ENCODE data around the gene PPARA. TPM values are rescaled to one million over a fixed set of nuclear protein-coding genes. Genes with fewer than 3 reads are reported as not detected.

The PPARA gene
- total and polyA plus RNA-seq, 2 donors (not counting 1 experiment from before 2014, with no cell fraction given): 4.1 to 29.8 TPM

GRCh38 chr22:46127556-46127955, 22.8 kb upstream of the PPARA start:
- Histone ChIP-seq H3K27me3 (replicated peaks in 1 of 4; ENCODE audit: control extremely low read depth in 1 of 4, control insufficient read depth in 3 of 4, insufficient read depth in 4 of 4, low read length in 3 of 4) (no peaks in the 10 kb centered on the region), H3K36me3 (replicated peaks in 1 of 2; ENCODE audit: control extremely low read depth in 1 of 2, control insufficient read depth in 1 of 2, extremely low read depth in 1 of 2, insufficient read depth in 2 of 2, low read length in 1 of 2) (no peaks in the 10 kb centered on the region), H2AFZ (ENCODE audit: insufficient read depth, low read depth, low read length, poor library complexity, severe bottlenecking) (no peak overlapping the region), H3K4me1 (ENCODE audit: control insufficient read depth in 2 of 2, insufficient read depth in 2 of 2, low read length in 2 of 2) (peaks cover 21 to 33% of the 10 kb centered on the region in 2 donors), H3K4me2 (replicated peaks; ENCODE audit: low read depth, low read length, poor library complexity, severe bottlenecking) (no peak overlapping the region), H3K27ac (ENCODE audit: low read length in 2 of 2) (no peak overlapping the region), H3K79me2 (ENCODE audit: control insufficient read depth, insufficient read depth, low read length) (peaks cover 8% of the 10 kb centered on the region), H3K4me3 (ENCODE audit: control extremely low read depth in 1 of 5, extremely low read depth in 1 of 5, insufficient read depth in 1 of 5, low read depth in 2 of 5, low read length in 4 of 5) (no peak overlapping the region), H4K20me1 (ENCODE audit: control insufficient read depth, insufficient read depth, low read length, poor library complexity, severe bottlenecking) (no peaks in the 10 kb centered on the region), H3K9ac (ENCODE audit: low read length) (no peak overlapping the region), H3K9me3 (ENCODE audit: control extremely low read depth in 1 of 3, control insufficient read depth in 2 of 3, insufficient read depth in 1 of 3, low read length in 2 of 3) (peaks cover 0 to 6% (median 0%) of the 10 kb centered on the region in 3 donors)
- H3K4me3 Mint-ChIP-seq: no peak overlapping the region
- TF ChIP-seq EZH2 (IDR thresholded peaks at IDR 0.05; ENCODE audit: borderline replicate concordance, insufficient read depth, low read depth, low read length, poor library complexity, severe bottlenecking) (no peak), CTCF (IDR thresholded peaks at IDR 0.05) (no peak)
- ATAC-seq (ENCODE audit: low read depth) (no peak), DNase-seq (no peak)
- POLR2A ChIA-PET: no interaction called here
- WGBS (ENCODE audit: insufficient coverage): 93% methylated on average over 10 of the region's 10 CpGs
- no peaks in the 10 kb centered on the region for H3K27me3 Mint-ChIP-seq
- H3K9me3 Mint-ChIP-seq (ENCODE audit: insufficient read depth): no peaks in the 10 kb centered on the region
- intact Hi-C loops (cut with micrococcal nuclease): no loop called here
- H3K4me1 Mint-ChIP-seq: peaks cover 26% of the 10 kb centered on the region
- CTCF ChIA-PET: interaction anchor here (1.1 to 2.1 kb wide), 3 partner anchors 11 to 186 kb away, joined by 3 to 7 read pairs (median 7); no protein-coding TSS in a partner anchor
- no peak overlapping the region for H3K27ac Mint-ChIP-seq

GRCh38 chr22:46128606-46129005, 21.7 kb upstream of the PPARA start:
- H3K27me3 ChIP-seq (replicated peaks in 1 of 4; ENCODE audit: control extremely low read depth in 1 of 4, control insufficient read depth in 3 of 4, insufficient read depth in 4 of 4, low read length in 3 of 4): no peaks in the 10 kb centered on the region
- ChIA-PET POLR2A (interaction anchor here (0.8 kb wide), 1 partner anchor 21 kb away, joined by 3 read pairs; no protein-coding TSS in a partner anchor), CTCF (interaction anchor here (0.6 to 2.1 kb wide), 3 partner anchors 12 to 127 kb away, joined by 3 to 7 read pairs (median 7); no protein-coding TSS in a partner anchor)
- Mint-ChIP-seq H3K27ac (no peak overlapping the region), H3K9me3 (ENCODE audit: insufficient read depth) (no peaks in the 10 kb centered on the region), H3K4me3 (peak overlapping the region; percentile 90), H3K27me3 (no peaks in the 10 kb centered on the region), H3K4me1 (peaks cover 26% of the 10 kb centered on the region)
- no peak for DNase-seq
- H2AFZ ChIP-seq (ENCODE audit: insufficient read depth, low read depth, low read length, poor library complexity, severe bottlenecking): peak overlapping the region; percentile 88
- H3K4me3 ChIP-seq (ENCODE audit: control extremely low read depth in 1 of 5, extremely low read depth in 1 of 5, insufficient read depth in 1 of 5, low read depth in 2 of 5, low read length in 4 of 5): peak overlapping the region in 1 of 5 experiments; percentile 63
- H3K9ac ChIP-seq (ENCODE audit: low read length): peak overlapping the region; percentile 76
- 92% methylated on average over 8 of the region's 12 CpGs for WGBS (ENCODE audit: insufficient coverage)
- peak overlapping the region; percentile 93 for H3K4me2 ChIP-seq (replicated peaks; ENCODE audit: low read depth, low read length, poor library complexity, severe bottlenecking)
- H3K27ac ChIP-seq (ENCODE audit: low read length in 2 of 2): no peak overlapping the region
- peaks cover 8% of the 10 kb centered on the region for H3K79me2 ChIP-seq (ENCODE audit: control insufficient read depth, insufficient read depth, low read length)
- TF ChIP-seq CTCF (IDR thresholded peaks at IDR 0.05): no peak
- TF ChIP-seq EZH2 (IDR thresholded peaks at IDR 0.05; ENCODE audit: borderline replicate concordance, insufficient read depth, low read depth, low read length, poor library complexity, severe bottlenecking): no peak
- H3K36me3 ChIP-seq (replicated peaks in 1 of 2; ENCODE audit: control extremely low read depth in 1 of 2, control insufficient read depth in 1 of 2, extremely low read depth in 1 of 2, insufficient read depth in 2 of 2, low read length in 1 of 2): no peaks in the 10 kb centered on the region
- no peaks in the 10 kb centered on the region for H4K20me1 ChIP-seq (ENCODE audit: control insufficient read depth, insufficient read depth, low read length, poor library complexity, severe bottlenecking)
- intact Hi-C loops (cut with micrococcal nuclease): no loop called here
- ATAC-seq (ENCODE audit: low read depth): no peak
- H3K4me1 ChIP-seq (ENCODE audit: control insufficient read depth in 2 of 2, insufficient read depth in 2 of 2, low read length in 2 of 2): peaks cover 19 to 27% of the 10 kb centered on the region in 2 donors
- peaks cover 0 to 6% (median 0%) of the 10 kb centered on the region in 3 donors for H3K9me3 ChIP-seq (ENCODE audit: control extremely low read depth in 1 of 3, control insufficient read depth in 2 of 3, insufficient read depth in 1 of 3, low read length in 2 of 3)

Data from B cell (primary cell).